Trophoblast cell (in vitro differentiated cells and primary cell): ENCODE results near the gene KCTD17.

Source experiments
- DNase-seq, 2 donors: peaks; one replicate each; pipeline ENCODE4 v3.0.0-alpha.2; 2016
- H2AFZ ChIP-seq: 2 replicates; pipeline ENCODE4 v1.6.1; 2013; ENCODE audit warnings: low read length, moderate library complexity, mild to moderate bottlenecking; ENCODE audit not compliant: insufficient read depth, poor library complexity
- H2AK5ac ChIP-seq: 2 replicates; pipeline ENCODE4 v1.6.1; 2013; ENCODE audit warnings: mild to moderate bottlenecking, low read length
- H2BK120ac ChIP-seq: 2 replicates; pipeline ENCODE4 v1.6.1; 2013; ENCODE audit warnings: low read length, mild to moderate bottlenecking, moderate library complexity; ENCODE audit not compliant: insufficient read depth, poor library complexity
- H2BK12ac ChIP-seq: 2 replicates; pipeline ENCODE4 v1.6.1; 2013; ENCODE audit warnings: mild to moderate bottlenecking, low read length, moderate library complexity
- H2BK5ac ChIP-seq: 2 replicates; pipeline ENCODE4 v1.6.1; 2013; ENCODE audit warnings: low read length, low read depth, moderate library complexity, mild to moderate bottlenecking; ENCODE audit not compliant: poor library complexity
- H3K14ac ChIP-seq: 2 replicates; pipeline ENCODE4 v1.6.1; 2013; ENCODE audit warnings: mild to moderate bottlenecking, low read length
- H3K18ac ChIP-seq: 2 replicates; pipeline ENCODE4 v1.6.1; 2013; ENCODE audit warnings: mild to moderate bottlenecking, low read length
- H3K23ac ChIP-seq: 2 replicates; pipeline ENCODE4 v1.6.1; 2013; ENCODE audit warnings: low read length
- H3K27ac ChIP-seq: 2 replicates; pipeline ENCODE4 v1.5.1; 2013; ENCODE audit warnings: low read depth, mild to moderate bottlenecking, inconsistent platforms, low read length, moderate library complexity
- H3K27me3 ChIP-seq: 2 replicates; pipeline ENCODE4 v1.6.1; 2013; ENCODE audit warnings: inconsistent platforms, mild to moderate bottlenecking, low read length, moderate library complexity; ENCODE audit not compliant: insufficient read depth
- H3K36me3 ChIP-seq, 2 experiments: 1 replicate in 1 of 2; 2 replicates in 1 of 2; pipeline ENCODE4 v1.6.1; 2013; ENCODE audit warnings: low read length in 2 of 2, mild to moderate bottlenecking in 2 of 2, moderate library complexity in 1 of 2; ENCODE audit not compliant: insufficient read depth in 2 of 2, control insufficient read depth in 1 of 2
- H3K4ac ChIP-seq: 2 replicates; pipeline ENCODE4 v1.6.1; 2013; ENCODE audit warnings: low read depth, mild to moderate bottlenecking, low read length, moderate library complexity
- H3K4me1 ChIP-seq, 2 experiments: 1 replicate in 1 of 2; 2 replicates in 1 of 2; pipeline ENCODE4 v1.6.1; 2013; ENCODE audit warnings: low read length in 2 of 2, mild to moderate bottlenecking in 2 of 2, moderate library complexity in 1 of 2; ENCODE audit not compliant: insufficient read depth in 2 of 2, control insufficient read depth in 1 of 2
- H3K4me2 ChIP-seq: 2 replicates; pipeline ENCODE4 v1.6.1; 2013; ENCODE audit warnings: inconsistent platforms, mild to moderate bottlenecking, low read length, moderate library complexity
- H3K4me3 ChIP-seq: 2 replicates; pipeline ENCODE4 v1.5.1; 2013; ENCODE audit warnings: mild to moderate bottlenecking, low read depth, low read length, inconsistent platforms
- H3K79me1 ChIP-seq: one replicate; pipeline ENCODE4 v1.6.1; 2013; ENCODE audit warnings: low read length
- H3K79me2 ChIP-seq: 2 replicates; pipeline ENCODE4 v1.6.1; 2013; ENCODE audit warnings: low read length, mild to moderate bottlenecking; ENCODE audit not compliant: control insufficient read depth, insufficient read depth, poor library complexity
- H3K9ac ChIP-seq: 2 replicates; pipeline ENCODE4 v1.6.1; 2013; ENCODE audit warnings: mild to moderate bottlenecking, low read length
- H3K9me3 ChIP-seq: 2 replicates; pipeline ENCODE4 v1.6.1; 2013; ENCODE audit warnings: low read depth, mild to moderate bottlenecking, control low read depth, inconsistent platforms, low read length; ENCODE audit not compliant: insufficient read depth
- H4K12ac ChIP-seq: 2 replicates; pipeline ENCODE4 v1.6.1; 2013; ENCODE audit warnings: low read depth, mild to moderate bottlenecking, low read length, moderate library complexity
- H4K8ac ChIP-seq: 2 replicates; pipeline ENCODE4 v1.6.1; 2013; ENCODE audit warnings: low read depth, mild to moderate bottlenecking, low read length, moderate library complexity
- H4K91ac ChIP-seq: one replicate; pipeline ENCODE4 v1.6.1; 2013; ENCODE audit warnings: low read depth, mild to moderate bottlenecking, low read length, moderate library complexity
- WGBS: extraction: QIAGEN DNeasy Blood & Tissue Kit; methylation state at CpG from one replicate; pipeline ENCODE4 v1.1.7; 2013; ENCODE audit warnings: missing lambda C conversion rate; ENCODE audit not compliant: insufficient read length, insufficient coverage; ENCODE audit errors: extremely low coverage; 5-methylcytosine and 5-hydroxymethylcytosine counted together

Gene KCTD17

GRCh38 chr22:37058917-37059701 is 7.6 kb downstream of the KCTD17 start:
- Histone ChIP-seq H3K14ac (no peak overlapping the region), H3K79me1 (no peaks in the 10 kb centered on the region), H4K91ac (no peak overlapping the region), H3K79me2 (no peaks in the 10 kb centered on the region), H3K27me3 (no peaks in the 10 kb centered on the region), H2BK5ac (no peak overlapping the region), H3K36me3 (no peaks in the 10 kb centered on the region), H3K4me2 (no peak overlapping the region), H3K9ac (no peak overlapping the region), H3K23ac (no peak overlapping the region), H4K12ac (no peak overlapping the region), H2BK120ac (no peak overlapping the region), H4K8ac (no peak overlapping the region), H3K18ac (no peak overlapping the region), H3K27ac (no peak overlapping the region), H2BK12ac (no peak overlapping the region), H2AFZ (no peak overlapping the region), H3K9me3 (peaks cover 5% of the 10 kb centered on the region), H3K4me1 (no peaks in the 10 kb centered on the region), H2AK5ac (no peak overlapping the region), H3K4me3 (no peak overlapping the region), H3K4ac (no peak overlapping the region)
- WGBS = no CpG with 5 or more reads among the region's 28 CpGs
- no peak for DNase-seq

GRCh38 chr22:37059876-37060449 is 8.4 kb downstream of the KCTD17 start:
- no peak overlapping the region for H2AFZ ChIP-seq
- WGBS = no CpG with 5 or more reads among the region's 9 CpGs

GRCh38 chr22:37060801-37061610 is 9.5 kb downstream of the KCTD17 start:
- Histone ChIP-seq H3K9ac (no peak overlapping the region), H3K14ac (no peak overlapping the region), H3K4ac (no peak overlapping the region), H3K18ac (no peak overlapping the region), H2AK5ac (no peak overlapping the region), H3K23ac (no peak overlapping the region), H2AFZ (no peak overlapping the region), H3K79me2 (no peaks in the 10 kb centered on the region), H3K9me3 (peaks cover 7% of the 10 kb centered on the region), H3K27ac (no peak overlapping the region), H3K79me1 (no peaks in the 10 kb centered on the region), H2BK12ac (no peak overlapping the region), H4K91ac (no peak overlapping the region), H3K4me3 (no peak overlapping the region), H3K4me2 (no peak overlapping the region), H3K4me1 (no peaks in the 10 kb centered on the region), H4K12ac (no peak overlapping the region), H3K27me3 (no peaks in the 10 kb centered on the region), H2BK120ac (no peak overlapping the region), H3K36me3 (no peaks in the 10 kb centered on the region), H2BK5ac (no peak overlapping the region), H4K8ac (no peak overlapping the region)
- no CpG with 5 or more reads among the region's 28 CpGs for WGBS
- DNase-seq = no peak

More at GRCh38 chr22:37059876-37060449, 8.4 kb downstream of the KCTD17 start:
- no peak overlapping the region for H4K12ac ChIP-seq
- no peak overlapping the region for H3K23ac ChIP-seq
- H3K79me1 ChIP-seq = no peaks in the 10 kb centered on the region
- H3K4ac ChIP-seq = no peak overlapping the region
- H3K27ac ChIP-seq = no peak overlapping the region
- H2BK5ac ChIP-seq = no peak overlapping the region
- H3K14ac ChIP-seq = no peak overlapping the region
- H3K18ac ChIP-seq = no peak overlapping the region
- peaks cover 7% of the 10 kb centered on the region for H3K9me3 ChIP-seq
- H4K91ac ChIP-seq = no peak overlapping the region
- no peaks in the 10 kb centered on the region for H3K36me3 ChIP-seq
- H2BK12ac ChIP-seq = no peak overlapping the region
- no peak overlapping the region for H2AK5ac ChIP-seq
- no peak overlapping the region for H4K8ac ChIP-seq
- no peak for DNase-seq
- H3K4me3 ChIP-seq = no peak overlapping the region
- no peak overlapping the region for H3K9ac ChIP-seq
- H3K4me2 ChIP-seq = no peak overlapping the region
- no peaks in the 10 kb centered on the region for H3K4me1 ChIP-seq
- H3K79me2 ChIP-seq = no peaks in the 10 kb centered on the region
- no peak overlapping the region for H2BK120ac ChIP-seq
- no peaks in the 10 kb centered on the region for H3K27me3 ChIP-seq

- Histone ChIP-seq H3K14ac (no peak overlapping the region), H3K23ac (no peak overlapping the region), H4K12ac (no peak overlapping the region), H3K9ac (no peak overlapping the region), H2AK5ac (no peak overlapping the region), H4K8ac (no peak overlapping the region), H3K9me3 (peaks cover 7% of the 10 kb centered on the region), H2BK12ac (no peak overlapping the region), H3K36me3 (no peaks in the 10 kb centered on the region), H4K91ac (no peak overlapping the region), H2AFZ (no peak overlapping the region), H3K4me1 (no peaks in the 10 kb centered on the region), H3K4ac (no peak overlapping the region), H3K79me2 (no peaks in the 10 kb centered on the region), H3K18ac (no peak overlapping the region), H2BK5ac (no peak overlapping the region), H3K4me3 (no peak overlapping the region), H2BK120ac (no peak overlapping the region), H3K27ac (no peak overlapping the region), H3K79me1 (no peaks in the 10 kb centered on the region), H3K27me3 (no peaks in the 10 kb centered on the region), H3K4me2 (no peak overlapping the region)
- no CpG with 5 or more reads among the region's 10 CpGs for WGBS
- no peak for DNase-seq
Observed at GRCh38 chr22:37061611-37062375, 10.3 kb downstream of the KCTD17 start.
